ENCODE results near the gene RAI14.
"Not testable (repeated sequence)": the region's sequence is repeated elsewhere in the genome, so short reads cannot be mapped to it uniquely, and the experiment has no call there.

The RAI14 gene

GRCh38 chr5:34756781-34757624 is 100.9 kb downstream of the RAI14 start:
- Histone ChIP-seq H3K4me3 (ENCODE audit: low read length) (no peak overlapping the region), H3K9me3 (ENCODE audit: control insufficient read depth, low read length) (no peaks in the 10 kb centered on the region), H3K4me1 (ENCODE audit: control insufficient read depth, insufficient read depth, low read length) (peaks cover 3% of the 10 kb centered on the region), H3K27me3 (replicated peaks; ENCODE audit: control insufficient read depth, insufficient read depth, low read length) (no peaks in the 10 kb centered on the region), H3K36me3 (ENCODE audit: control insufficient read depth, insufficient read depth, low read length, severe bottlenecking) (peaks cover 18% of the 10 kb centered on the region), H3K9ac (ENCODE audit: low read length) (no peak overlapping the region)
- DNase-seq (ENCODE audit: low read depth) = no peak

- Histone ChIP-seq H3K4me3 (ENCODE audit: low read length) (no peak overlapping the region), H3K36me3 (ENCODE audit: control insufficient read depth, insufficient read depth, low read length, severe bottlenecking) (peaks cover 18% of the 10 kb centered on the region), H3K9me3 (ENCODE audit: control insufficient read depth, low read length) (no peaks in the 10 kb centered on the region), H3K27me3 (replicated peaks; ENCODE audit: control insufficient read depth, insufficient read depth, low read length) (no peaks in the 10 kb centered on the region), H3K4me1 (ENCODE audit: control insufficient read depth, insufficient read depth, low read length) (peaks cover 18% of the 10 kb centered on the region), H3K9ac (ENCODE audit: low read length) (no peak overlapping the region)
- no peak for DNase-seq (ENCODE audit: low read depth)
Observed at GRCh38 chr5:34758514-34758913, 102.4 kb downstream of the RAI14 start.

GRCh38 chr5:34759213-34759612 is 103.1 kb downstream of the RAI14 start:
- H3K27me3 ChIP-seq (replicated peaks; ENCODE audit: control insufficient read depth, insufficient read depth, low read length); DNase-seq (ENCODE audit: low read depth); H3K4me3 ChIP-seq (ENCODE audit: low read length); H3K9me3 ChIP-seq (ENCODE audit: control insufficient read depth, low read length); H3K9ac ChIP-seq (ENCODE audit: low read length): not testable (repeated sequence)
- Histone ChIP-seq H3K4me1 (ENCODE audit: control insufficient read depth, insufficient read depth, low read length) (peaks cover 18% of the 10 kb centered on the region), H3K36me3 (ENCODE audit: control insufficient read depth, insufficient read depth, low read length, severe bottlenecking) (peaks cover 20% of the 10 kb centered on the region)

- H3K9me3 ChIP-seq (ENCODE audit: control insufficient read depth, low read length) = no peaks in the 10 kb centered on the region
- DNase-seq (ENCODE audit: low read depth) = no peak
- H3K4me1 ChIP-seq (ENCODE audit: control insufficient read depth, insufficient read depth, low read length) = peaks cover 22% of the 10 kb centered on the region
- no peaks in the 10 kb centered on the region for H3K27me3 ChIP-seq (replicated peaks; ENCODE audit: control insufficient read depth, insufficient read depth, low read length)
- no peak overlapping the region for H3K4me3 ChIP-seq (ENCODE audit: low read length)
- peaks cover 13% of the 10 kb centered on the region for H3K36me3 ChIP-seq (ENCODE audit: control insufficient read depth, insufficient read depth, low read length, severe bottlenecking)
- H3K9ac ChIP-seq (ENCODE audit: low read length) = no peak overlapping the region
Observed at GRCh38 chr5:34765662-34766061, 109.5 kb downstream of the RAI14 start.

GRCh38 chr5:34767180-34767579 is 111.1 kb downstream of the RAI14 start:
- Histone ChIP-seq H3K36me3 (ENCODE audit: control insufficient read depth, insufficient read depth, low read length, severe bottlenecking) (peaks cover 5% of the 10 kb centered on the region), H3K4me3 (ENCODE audit: low read length) (no peak overlapping the region), H3K4me1 (ENCODE audit: control insufficient read depth, insufficient read depth, low read length) (peaks cover 29% of the 10 kb centered on the region), H3K9ac (ENCODE audit: low read length) (no peak overlapping the region), H3K27me3 (replicated peaks; ENCODE audit: control insufficient read depth, insufficient read depth, low read length) (no peaks in the 10 kb centered on the region), H3K9me3 (ENCODE audit: control insufficient read depth, low read length) (no peaks in the 10 kb centered on the region)
- DNase-seq (ENCODE audit: low read depth) = no peak

- Histone ChIP-seq H3K27me3 (replicated peaks; ENCODE audit: control insufficient read depth, insufficient read depth, low read length) (no peaks in the 10 kb centered on the region), H3K9me3 (ENCODE audit: control insufficient read depth, low read length) (no peaks in the 10 kb centered on the region), H3K4me1 (ENCODE audit: control insufficient read depth, insufficient read depth, low read length) (peaks cover 15% of the 10 kb centered on the region), H3K36me3 (ENCODE audit: control insufficient read depth, insufficient read depth, low read length, severe bottlenecking) (peaks cover 3% of the 10 kb centered on the region), H3K4me3 (ENCODE audit: low read length) (no peak overlapping the region), H3K9ac (ENCODE audit: low read length) (no peak overlapping the region)
- DNase-seq (ENCODE audit: low read depth) = no peak
Observed at GRCh38 chr5:34770486-34770885, 114.4 kb downstream of the RAI14 start.

- H3K4me3 ChIP-seq (ENCODE audit: low read length) = no peak overlapping the region
- peaks cover 15% of the 10 kb centered on the region for H3K4me1 ChIP-seq (ENCODE audit: control insufficient read depth, insufficient read depth, low read length)
- H3K9ac ChIP-seq (ENCODE audit: low read length) = no peak overlapping the region
- no peak for DNase-seq (ENCODE audit: low read depth)
- no peaks in the 10 kb centered on the region for H3K9me3 ChIP-seq (ENCODE audit: control insufficient read depth, low read length)
- no peaks in the 10 kb centered on the region for H3K27me3 ChIP-seq (replicated peaks; ENCODE audit: control insufficient read depth, insufficient read depth, low read length)
- H3K36me3 ChIP-seq (ENCODE audit: control insufficient read depth, insufficient read depth, low read length, severe bottlenecking) = peaks cover 3% of the 10 kb centered on the region
Observed at GRCh38 chr5:34771076-34771475, 114.9 kb downstream of the RAI14 start.

- no peaks in the 10 kb centered on the region for H3K36me3 ChIP-seq (ENCODE audit: control insufficient read depth, insufficient read depth, low read length, severe bottlenecking)
- H3K27me3 ChIP-seq (replicated peaks; ENCODE audit: control insufficient read depth, insufficient read depth, low read length) = no peaks in the 10 kb centered on the region
- peaks cover 15% of the 10 kb centered on the region for H3K4me1 ChIP-seq (ENCODE audit: control insufficient read depth, insufficient read depth, low read length)
- H3K9me3 ChIP-seq (ENCODE audit: control insufficient read depth, low read length) = no peaks in the 10 kb centered on the region
- no peak overlapping the region for H3K4me3 ChIP-seq (ENCODE audit: low read length)
- no peak overlapping the region for H3K9ac ChIP-seq (ENCODE audit: low read length)
- DNase-seq (ENCODE audit: low read depth) = no peak
Observed at GRCh38 chr5:34772267-34773098, 116.4 kb downstream of the RAI14 start.

GRCh38 chr5:34774139-34774538 is 118.0 kb downstream of the RAI14 start:
- no peaks in the 10 kb centered on the region for H3K9me3 ChIP-seq (ENCODE audit: control insufficient read depth, low read length)
- peaks cover 15% of the 10 kb centered on the region for H3K4me1 ChIP-seq (ENCODE audit: control insufficient read depth, insufficient read depth, low read length)
- no peaks in the 10 kb centered on the region for H3K27me3 ChIP-seq (replicated peaks; ENCODE audit: control insufficient read depth, insufficient read depth, low read length)
- H3K36me3 ChIP-seq (ENCODE audit: control insufficient read depth, insufficient read depth, low read length, severe bottlenecking) = no peaks in the 10 kb centered on the region
- H3K4me3 ChIP-seq (ENCODE audit: low read length) = no peak overlapping the region
- no peak overlapping the region for H3K9ac ChIP-seq (ENCODE audit: low read length)
- no peak for DNase-seq (ENCODE audit: low read depth)

GRCh38 chr5:34774678-34775077 is 118.5 kb downstream of the RAI14 start:
- H3K4me1 ChIP-seq (ENCODE audit: control insufficient read depth, insufficient read depth, low read length) = peaks cover 11% of the 10 kb centered on the region
- H3K36me3 ChIP-seq (ENCODE audit: control insufficient read depth, insufficient read depth, low read length, severe bottlenecking); H3K9ac ChIP-seq (ENCODE audit: low read length); H3K27me3 ChIP-seq (replicated peaks; ENCODE audit: control insufficient read depth, insufficient read depth, low read length); DNase-seq (ENCODE audit: low read depth); H3K4me3 ChIP-seq (ENCODE audit: low read length); H3K9me3 ChIP-seq (ENCODE audit: control insufficient read depth, low read length): not testable (repeated sequence)

GRCh38 chr5:34775886-34776285 is 119.8 kb downstream of the RAI14 start:
- DNase-seq (ENCODE audit: low read depth) = no peak
- no peaks in the 10 kb centered on the region for H3K27me3 ChIP-seq (replicated peaks; ENCODE audit: control insufficient read depth, insufficient read depth, low read length)
- no peak overlapping the region for H3K4me3 ChIP-seq (ENCODE audit: low read length)
- peaks cover 11% of the 10 kb centered on the region for H3K4me1 ChIP-seq (ENCODE audit: control insufficient read depth, insufficient read depth, low read length)
- H3K9ac ChIP-seq (ENCODE audit: low read length) = no peak overlapping the region
- no peaks in the 10 kb centered on the region for H3K36me3 ChIP-seq (ENCODE audit: control insufficient read depth, insufficient read depth, low read length, severe bottlenecking)
- H3K9me3 ChIP-seq (ENCODE audit: control insufficient read depth, low read length) = no peaks in the 10 kb centered on the region

Measured in adipocyte (in vitro differentiated cells).